ENCODE results near the gene PXDC1.

Gene PXDC1

GRCh38 chr6:3744211-3744900 is 7.2 kb downstream of the PXDC1 start:
- no peak for DNase-seq (ENCODE audit: low read depth)
- no peak for TF ChIP-seq CTCF (IDR thresholded peaks at IDR 0.05; ENCODE audit: insufficient read depth, low read depth, low read length, missing control alignments)
- H3K4me3 ChIP-seq (ENCODE audit: low read depth, low read length), result no peak overlapping the region

GRCh38 chr6:3743541-3743940 is 8.0 kb downstream of the PXDC1 start:
- no peak for TF ChIP-seq CTCF (IDR thresholded peaks at IDR 0.05; ENCODE audit: insufficient read depth, low read depth, low read length, missing control alignments)
- no peak for DNase-seq (ENCODE audit: low read depth)
- no peak overlapping the region for H3K4me3 ChIP-seq (ENCODE audit: low read depth, low read length)

DNA sequence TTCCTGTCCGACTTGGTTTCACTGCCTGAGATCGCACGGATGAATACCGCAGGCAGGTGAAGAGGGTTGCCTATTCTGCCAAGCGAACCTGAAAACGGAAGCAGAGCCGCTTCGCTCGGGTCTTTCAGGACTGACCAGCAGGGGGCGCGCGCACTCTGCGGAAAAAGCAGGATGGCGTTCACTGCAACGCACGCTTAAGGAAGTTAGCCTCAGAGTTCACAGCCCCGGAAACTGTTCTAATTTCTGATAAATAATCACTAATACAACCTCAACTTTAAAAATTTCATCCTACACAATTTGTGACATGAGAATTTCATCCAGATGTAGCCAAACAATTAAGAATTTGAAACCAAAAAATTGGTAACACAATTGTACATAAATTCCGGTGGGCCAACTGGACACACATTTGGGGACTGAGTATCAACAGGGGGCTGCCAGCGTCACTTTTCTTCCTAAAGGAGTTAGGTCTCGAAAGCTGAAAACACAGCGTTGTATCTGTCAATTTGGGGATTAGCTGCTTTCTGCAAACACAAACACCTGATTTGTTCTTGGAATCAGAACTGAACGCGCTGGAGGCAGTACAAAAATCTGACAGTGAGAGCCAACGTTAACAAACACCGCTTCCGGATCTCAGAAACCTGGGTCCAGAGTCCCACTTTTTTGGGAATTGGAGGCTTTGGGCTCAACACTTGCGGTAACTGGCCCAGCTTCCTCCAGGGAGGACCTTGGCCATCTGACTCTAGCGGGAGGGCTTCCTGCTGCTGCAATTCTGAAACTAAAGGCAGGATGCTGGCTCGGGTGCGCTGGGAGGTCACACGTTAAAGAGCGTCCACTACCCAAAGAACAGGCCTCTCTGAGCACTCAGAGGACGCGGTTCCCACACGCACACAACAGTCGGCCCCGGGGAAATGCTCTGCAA is 8.8 kb downstream of the PXDC1 start:
- peak overlapping the region; percentile 31 for H3K4me3 ChIP-seq (ENCODE audit: low read depth, low read length)
- peak; percentile 90 for DNase-seq (ENCODE audit: low read depth)
- peak; percentile 82 for TF ChIP-seq CTCF (IDR thresholded peaks at IDR 0.05; ENCODE audit: insufficient read depth, low read depth, low read length, missing control alignments)

DNA sequence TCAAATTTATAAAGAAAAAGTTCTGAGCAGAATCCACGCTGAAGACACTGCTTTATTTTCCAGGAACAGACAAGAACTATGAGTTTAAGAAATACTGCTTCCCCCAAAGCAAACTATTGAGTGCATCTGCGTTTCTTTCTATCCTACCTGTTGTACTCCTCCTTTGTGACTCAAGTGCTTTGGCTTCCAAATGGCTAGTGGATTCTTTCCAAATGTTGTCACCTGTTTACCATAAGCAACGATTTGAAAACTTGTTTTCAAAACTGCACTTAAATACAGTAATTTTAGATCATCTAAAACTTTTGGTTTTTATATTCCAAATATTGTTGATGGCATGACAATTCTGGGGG is 9.5 kb downstream of the PXDC1 start:
- DNase-seq (ENCODE audit: low read depth), result no peak
- no peak overlapping the region for H3K4me3 ChIP-seq (ENCODE audit: low read depth, low read length)
- TF ChIP-seq CTCF (IDR thresholded peaks at IDR 0.05; ENCODE audit: insufficient read depth, low read depth, low read length, missing control alignments), result no peak

DNA sequence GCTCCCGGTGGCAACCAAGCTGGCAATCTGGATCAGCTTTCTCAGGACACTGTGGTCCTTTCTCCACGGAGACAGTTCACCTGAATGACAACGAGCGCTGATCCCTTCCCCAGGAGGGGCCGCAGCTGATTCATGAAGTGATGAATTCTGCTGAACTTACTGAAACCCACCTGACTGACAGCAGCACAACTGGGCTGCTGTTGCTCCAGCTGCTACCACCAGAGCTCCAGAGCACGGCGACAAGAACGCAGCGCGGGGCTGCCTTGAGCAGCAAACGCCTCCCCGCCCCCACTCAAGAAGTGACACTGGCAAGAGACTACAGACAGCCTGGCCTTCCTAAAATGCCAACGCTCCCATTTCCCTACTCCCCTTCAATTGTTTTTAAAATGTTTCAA is 10.0 kb downstream of the PXDC1 start:
- no peak overlapping the region for H3K4me3 ChIP-seq (ENCODE audit: low read depth, low read length)
- no peak for DNase-seq (ENCODE audit: low read depth)
- no peak for TF ChIP-seq CTCF (IDR thresholded peaks at IDR 0.05; ENCODE audit: insufficient read depth, low read depth, low read length, missing control alignments)

GRCh38 chr6:3740551-3741476 is 10.7 kb downstream of the PXDC1 start:
- no peak for DNase-seq (ENCODE audit: low read depth)
- H3K4me3 ChIP-seq (ENCODE audit: low read depth, low read length), result no peak overlapping the region
- TF ChIP-seq CTCF (IDR thresholded peaks at IDR 0.05; ENCODE audit: insufficient read depth, low read depth, low read length, missing control alignments), result no peak
